HepG2 (cell line): ENCODE results near the gene EIF4ENIF1. TPM values are rescaled to one million over a fixed set of nuclear protein-coding genes. Genes with fewer than 3 reads are reported as not detected.

Experiments
- AGO2 ChIP-seq: fragments of 200-400 bp; formaldehyde crosslinking; optimal IDR thresholded peaks from 2 replicates; pipeline ENCODE3; 2017; ENCODE audit warnings: mild to moderate bottlenecking, low read depth, low read length, moderate library complexity
- ARID2 ChIP-seq: sonication (generic); formaldehyde crosslinking; IDR thresholded peaks from 2 replicates; pipeline ENCODE4 v1.8.1; 2022; ENCODE audit warnings: mild to moderate bottlenecking, missing genetic modification reagents, borderline replicate concordance
- CCDC6 ChIP-seq: sonication (generic); formaldehyde crosslinking; IDR thresholded peaks from 2 replicates; pipeline ENCODE4 v1.8.1; 2022; ENCODE audit warnings: mild to moderate bottlenecking, missing genetic modification reagents, moderate library complexity
- CEBPZ ChIP-seq: IDR thresholded peaks from 2 replicates; pipeline ENCODE4 v1.6.1; 2012; ENCODE audit warnings: low read length, improper control_type of control experiment
- CENPX ChIP-seq: sonication (generic); formaldehyde crosslinking; IDR thresholded peaks from 2 replicates; pipeline ENCODE4 v1.9.0; 2021; ENCODE audit warnings: mild to moderate bottlenecking, missing genetic modification reagents, moderate library complexity
- FOXK2 ChIP-seq: fragments of 450-650 bp; IDR thresholded peaks from 2 replicates; pipeline ENCODE4 v1.6.1; 2016
- GPN1 ChIP-seq: sonication (generic); formaldehyde crosslinking; IDR thresholded peaks from 2 replicates; pipeline ENCODE4 v1.5.1; 2020; ENCODE audit warnings: missing genetic modification reagents, borderline replicate concordance
- HNRNPH1 ChIP-seq: fragments of 200-400 bp; formaldehyde crosslinking; optimal IDR thresholded peaks from 2 replicates; pipeline ENCODE3; 2017; ENCODE audit warnings: mild to moderate bottlenecking, low read depth, low read length
- IRF1 ChIP-seq: sonication (generic); formaldehyde crosslinking; IDR thresholded peaks from 2 replicates; pipeline ENCODE4 v1.4.0; 2020; ENCODE audit warnings: low read depth, mild to moderate bottlenecking, missing genetic modification reagents
- LCORL ChIP-seq, 2 experiments: fragments of 450-650 bp in 1 of 2; sonication (generic) in 1 of 2; formaldehyde crosslinking in 1 of 2; IDR thresholded peaks; 2 replicates each; pipeline versions ENCODE4 v1.5.0 to v1.6.1; 2017 to 2020; ENCODE audit warnings: antibody characterized with exemption in 1 of 2, missing genetic modification reagents in 1 of 2
- MEIS2 ChIP-seq: sonication (generic); formaldehyde crosslinking; IDR thresholded peaks from 2 replicates; pipeline ENCODE4 v1.9.0; 2021; ENCODE audit warnings: mild to moderate bottlenecking, missing genetic modification reagents
- NFAT5 ChIP-seq: sonication (generic); formaldehyde crosslinking; IDR thresholded peaks from 2 replicates; pipeline ENCODE4 v1.4.0; 2020; ENCODE audit warnings: missing genetic modification reagents
- RFX5 ChIP-seq: IDR thresholded peaks from 2 replicates; pipeline ENCODE4 v1.6.1; 2011; ENCODE audit warnings: low read depth, low read length, improper control_type of control experiment
- SIX1 ChIP-seq: sonication (generic); formaldehyde crosslinking; IDR thresholded peaks from 2 replicates; pipeline ENCODE4 v1.4.0; 2020; ENCODE audit warnings: missing genetic modification reagents, borderline replicate concordance
- SKI ChIP-seq: fragments of 450-650 bp; IDR thresholded peaks from one replicate; pipeline ENCODE4 v1.6.1; 2018; ENCODE audit warnings: mild to moderate bottlenecking; ENCODE audit not compliant: partially characterized antibody
- ZBTB1 ChIP-seq: sonication (generic); formaldehyde crosslinking; IDR thresholded peaks from 2 replicates; pipeline ENCODE4 v1.4.0; 2020; ENCODE audit warnings: missing genetic modification reagents, borderline replicate concordance
- ZNF205 ChIP-seq: IDR thresholded peaks from 2 replicates; pipeline ENCODE4 v1.6.1; 2018; ENCODE audit warnings: missing biosample characterization, missing genetic modification reagents
- ZNF468 ChIP-seq: sonication (generic); formaldehyde crosslinking; IDR thresholded peaks from 2 replicates; pipeline ENCODE4 v1.8.0; 2022; ENCODE audit warnings: mild to moderate bottlenecking, moderate library complexity, missing genetic modification reagents
- ZNF660 ChIP-seq: sonication (generic); formaldehyde crosslinking; IDR thresholded peaks from 2 replicates; pipeline ENCODE4 v1.5.1; 2020; ENCODE audit warnings: mild to moderate bottlenecking, low read depth, missing genetic modification reagents, borderline replicate concordance
- polyA plus RNA-seq, 8 experiments: library from polyadenylated mRNA; depleted of rRNA in 3 of 8; stranded (reverse) in 7 of 8; unstranded in 1 of 8; fragments of >200 nt; fragmentation: Illumina TruSeq in 4 of 8; extraction: Trizol in 4 of 8; gene quantifications; 2 replicates each; pipeline versions ENCODE4 v1.2.1 to v1.2.3, GENCODE V29; 2011 to 2016; ENCODE audit warnings: low read depth in 4 of 8, missing spikeins in 1 of 8, mixed read lengths in 1 of 8; ENCODE audit not compliant: insufficient read depth in 1 of 8
- total RNA-seq, 5 experiments: library from RNA; depleted of rRNA; stranded (reverse); fragments of >200 nt; fragmentation: Illumina TruSeq; extraction: Trizol; gene quantifications; 2 replicates each; pipeline ENCODE4 v1.2.3, GENCODE V29; 2016; ENCODE audit warnings: low read depth in 1 of 5

EIF4ENIF1 gene
- total and polyA plus RNA-seq, 2 of the 13 experiments (the other 11 are each of a cell fraction or from before 2014, with no cell fraction given) = 11.9 to 12.3 TPM

GRCh38 chr22:31489632-31490495, at the start of gene EIF4ENIF1 (continued):
- TF ChIP-seq IRF1 (CRISPR knock-in tag) (no peak), AGO2 (peak; percentile 62), RFX5 (no peak), MEIS2 (no peak), ARID2 (peak; percentile 54; the same call in 1 of the 2 replicates), NFAT5 (CRISPR knock-in tag) (no peak), CENPX (CRISPR knock-in tag) (no peak), CCDC6 (0 out of 2 replicates have a peak, but pooled peaks have one; percentile 39), SKI (peak; percentile 66), HNRNPH1 (peak; percentile 24), FOXK2 (no peak), CEBPZ (no peak), ZNF468 (no peak), LCORL (IDR thresholded peaks at IDR 0.05) (no peak), LCORL (CRISPR knock-in tag; IDR thresholded peaks at IDR 0.05) (no peak), ZNF660 (CRISPR knock-in tag) (no peak), GPN1 (CRISPR knock-in tag) (no peak), ZBTB1 (no peak), ZNF205 (CRISPR knock-in tag) (no peak; the same call in 1 of the 2 replicates), SIX1 (CRISPR knock-in tag) (no peak)
